Osteoblast (primary cell): ENCODE measurements around the gene H2BW1. TPM values are rescaled to one million over a fixed set of nuclear protein-coding genes. Genes with fewer than 3 reads are reported as not detected.
"Not testable (repeated sequence)": the region's sequence is repeated elsewhere in the genome, so short reads cannot be mapped to it uniquely, and the experiment has no call there.

ENCODE experiments used
- DNase-seq: peaks from one replicate; pipeline ENCODE4 v3.0.0; 2011; ENCODE audit warnings: low spot score, mixed read lengths; ENCODE audit not compliant: insufficient read length; ENCODE audit errors: missing footprints
- H2AFZ ChIP-seq: 2 replicates; pipeline ENCODE4 v1.6.0; 2011; ENCODE audit warnings: mild to moderate bottlenecking, low read length
- H3K27ac ChIP-seq: 2 replicates; pipeline ENCODE4 v1.5.1; 2011; ENCODE audit warnings: mild to moderate bottlenecking, low read depth, low read length, moderate library complexity
- H3K27me3 ChIP-seq: 2 replicates; pipeline ENCODE4 v1.6.0; 2012; ENCODE audit warnings: mild to moderate bottlenecking, control low read depth, inconsistent platforms, low read length, moderate library complexity; ENCODE audit not compliant: insufficient read depth
- H3K36me3 ChIP-seq: 2 replicates; pipeline ENCODE4 v1.5.1; 2011; ENCODE audit warnings: mild to moderate bottlenecking, low read length, control low read depth, moderate library complexity; ENCODE audit not compliant: insufficient read depth
- H3K4me1 ChIP-seq: 2 replicates; pipeline ENCODE4 v1.5.1; 2011; ENCODE audit warnings: mild to moderate bottlenecking, low read length, control low read depth, moderate library complexity; ENCODE audit not compliant: insufficient read depth
- H3K4me2 ChIP-seq: 2 replicates; pipeline ENCODE4 v1.6.0; 2011; ENCODE audit warnings: mild to moderate bottlenecking, low read length; ENCODE audit not compliant: insufficient read depth
- H3K4me3 ChIP-seq: fragments of 200-600 bp; sonication (generic); 3 replicates; pipeline ENCODE4 v1.5.1; 2012; ENCODE audit warnings: mild to moderate bottlenecking, low read length, inconsistent platforms; ENCODE audit not compliant: insufficient read depth
- H3K79me2 ChIP-seq: 2 replicates; pipeline ENCODE4 v1.6.0; 2012; ENCODE audit warnings: mild to moderate bottlenecking, low read length, control low read depth, inconsistent platforms; ENCODE audit not compliant: insufficient read depth
- H3K9me3 ChIP-seq: 2 replicates; pipeline ENCODE4 v1.5.1; 2011; ENCODE audit warnings: low read depth, low read length, control low read depth
- H4K20me1 ChIP-seq: 2 replicates; pipeline ENCODE4 v1.6.0; 2012; ENCODE audit warnings: mild to moderate bottlenecking, low read length, control low read depth; ENCODE audit not compliant: insufficient read depth
- CTCF ChIP-seq: IDR thresholded peaks from 2 replicates; pipeline ENCODE4 v1.5.1; 2011; ENCODE audit warnings: mild to moderate bottlenecking, low read depth, low read length, moderate library complexity; ENCODE audit errors: extremely low read depth
- total RNA-seq: library from RNA; depleted of rRNA; stranded (reverse); fragments of >200 nt; gene quantifications from 2 replicates; pipeline ENCODE4 v1.2.3, GENCODE V29; 2012

H2BW1 gene
- total RNA-seq: not detected in 2 replicates

GRCh38 chrX:104013606-104014005 lies at the start of gene H2BW1:
Gene H2BW1, minus strand, starts transcription at chrX:104013708. Its CDS starts 132 bp downstream, at chrX:104013576.
- H3K4me2 ChIP-seq: no peak within 1 kb of the TSS
- H3K79me2 ChIP-seq: no peaks in the 10 kb centered on the region
- no peaks in the 10 kb centered on the region for H3K9me3 ChIP-seq
- H4K20me1 ChIP-seq: no peaks in the 10 kb centered on the region
- H3K27ac ChIP-seq: no peak within 1 kb of the TSS
- H3K4me1 ChIP-seq: no peaks in the 10 kb centered on the region
- no peak within 1 kb of the TSS for H3K4me3 ChIP-seq
- TF ChIP-seq CTCF: no peak
- H2AFZ ChIP-seq: no peak within 1 kb of the TSS
- DNase-seq: no peak
- H3K36me3 ChIP-seq: no peaks in the 10 kb centered on the region
- peaks cover 6% of the 10 kb centered on the region for H3K27me3 ChIP-seq

GRCh38 chrX:104062636-104063035 lies 49.1 kb upstream of the H2BW1 start:
- not testable (repeated sequence) for H3K4me2 ChIP-seq, H3K4me1 ChIP-seq, H3K27me3 ChIP-seq, H3K79me2 ChIP-seq, DNase-seq, H2AFZ ChIP-seq, H3K36me3 ChIP-seq, H3K27ac ChIP-seq, H4K20me1 ChIP-seq, H3K4me3 ChIP-seq, H3K9me3 ChIP-seq

- not testable (repeated sequence) for H3K27me3 ChIP-seq, H4K20me1 ChIP-seq, H2AFZ ChIP-seq, H3K36me3 ChIP-seq, H3K27ac ChIP-seq, H3K9me3 ChIP-seq, H3K4me2 ChIP-seq, H3K79me2 ChIP-seq, DNase-seq, H3K4me1 ChIP-seq, H3K4me3 ChIP-seq
These were observed 41.4 kb upstream of the H2BW1 start for GRCh38 chrX:104054956-104055355.

GRCh38 chrX:104047171-104047570 lies 33.7 kb upstream of the H2BW1 start:
- DNase-seq: no peak
- Histone ChIP-seq H3K4me3 (no peak overlapping the region), H4K20me1 (no peaks in the 10 kb centered on the region), H3K27me3 (peaks cover 6% of the 10 kb centered on the region), H2AFZ (no peak overlapping the region), H3K79me2 (no peaks in the 10 kb centered on the region), H3K4me1 (no peaks in the 10 kb centered on the region), H3K36me3 (no peaks in the 10 kb centered on the region), H3K4me2 (no peak overlapping the region), H3K9me3 (no peaks in the 10 kb centered on the region), H3K27ac (no peak overlapping the region)
- TF ChIP-seq CTCF: no peak

GRCh38 chrX:104045642-104046041 lies 32.1 kb upstream of the H2BW1 start:
- Histone ChIP-seq H3K27me3 (peaks cover 6% of the 10 kb centered on the region), H3K27ac (no peak overlapping the region), H3K4me3 (no peak overlapping the region), H4K20me1 (no peaks in the 10 kb centered on the region), H3K79me2 (no peaks in the 10 kb centered on the region), H3K4me1 (no peaks in the 10 kb centered on the region), H3K9me3 (no peaks in the 10 kb centered on the region), H2AFZ (no peak overlapping the region), H3K4me2 (no peak overlapping the region), H3K36me3 (no peaks in the 10 kb centered on the region)
- DNase-seq: no peak
- no peak for TF ChIP-seq CTCF
